Cardiac fibroblast (primary cell): ENCODE data around the gene FCHSD2.
A peak's percentile ranks its signal among the peaks of the same experiment; 100 is the strongest.

ENCODE experiments used
- DNase-seq, 2 donors: peaks; one replicate each; pipeline versions ENCODE4 v3.0.0 to v3.0.0-alpha.2; 2010; ENCODE audit warnings: low read depth in 2 of 2
- H3K4me3 ChIP-seq, 2 donors: replicated peaks in 1 of 2; 1 replicate in 1 of 2; 2 replicates in 1 of 2; pipeline ENCODE4 v1.5.1; 2011; ENCODE audit warnings: low read depth in 2 of 2, low read length in 2 of 2, mild to moderate bottlenecking in 2 of 2, moderate library complexity in 1 of 2
- CTCF ChIP-seq: IDR thresholded peaks from one replicate; pipeline ENCODE4 v1.5.1; 2011; ENCODE audit warnings: low read depth, mild to moderate bottlenecking, low read length, inconsistent platforms

Gene FCHSD2

GRCh38 chr11:73152086-73152853 is 10.2 kb upstream of the FCHSD2 start:
- DNase-seq = no peak
- no peak for TF ChIP-seq CTCF
- no peak overlapping the region for H3K4me3 ChIP-seq

GRCh38 chr11:73151416-73151815 is 9.3 kb upstream of the FCHSD2 start:
- DNase-seq = no peak
- no peak overlapping the region for H3K4me3 ChIP-seq
- TF ChIP-seq CTCF = no peak

- H3K4me3 ChIP-seq = no peak overlapping the region
- no peak for TF ChIP-seq CTCF
- no peak for DNase-seq
These were observed 7.0 kb upstream of the FCHSD2 start for GRCh38 chr11:73149105-73149504.

GRCh38 chr11:73147771-73148681 is 5.9 kb upstream of the FCHSD2 start:
- no peak for TF ChIP-seq CTCF
- DNase-seq = no peak
- no peak overlapping the region for H3K4me3 ChIP-seq

DNA sequence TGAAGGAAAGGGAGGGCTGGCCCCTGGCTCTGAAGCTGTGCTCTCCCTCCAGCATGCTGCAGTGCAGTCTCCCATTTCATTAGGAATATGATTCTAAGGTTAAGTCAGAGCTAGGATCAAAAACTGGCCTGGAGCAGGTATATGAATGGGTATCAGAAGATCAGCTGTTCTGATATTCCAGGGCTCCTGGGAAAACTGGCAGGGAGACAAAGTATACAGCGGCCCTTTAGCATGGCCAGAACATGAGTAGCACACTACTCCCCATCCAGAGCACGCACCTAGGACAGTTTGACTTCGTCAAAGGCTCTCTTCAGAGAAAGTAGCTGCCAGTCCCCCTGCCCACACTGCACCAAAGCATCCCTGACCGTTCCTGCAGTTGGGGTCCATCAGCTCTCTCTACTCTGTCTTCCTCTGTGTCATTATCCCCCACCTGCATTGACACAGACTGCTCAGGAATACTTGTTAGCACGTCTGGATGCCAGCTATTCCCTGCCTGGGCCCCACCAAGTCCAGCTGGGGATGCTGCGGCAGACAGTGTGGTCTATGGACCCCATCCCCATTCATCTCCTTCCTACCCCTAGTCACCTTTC is 4.0 kb upstream of the FCHSD2 start:
- DNase-seq = no peak
- TF ChIP-seq CTCF = no peak
- H3K4me3 ChIP-seq = no peak overlapping the region

DNA sequence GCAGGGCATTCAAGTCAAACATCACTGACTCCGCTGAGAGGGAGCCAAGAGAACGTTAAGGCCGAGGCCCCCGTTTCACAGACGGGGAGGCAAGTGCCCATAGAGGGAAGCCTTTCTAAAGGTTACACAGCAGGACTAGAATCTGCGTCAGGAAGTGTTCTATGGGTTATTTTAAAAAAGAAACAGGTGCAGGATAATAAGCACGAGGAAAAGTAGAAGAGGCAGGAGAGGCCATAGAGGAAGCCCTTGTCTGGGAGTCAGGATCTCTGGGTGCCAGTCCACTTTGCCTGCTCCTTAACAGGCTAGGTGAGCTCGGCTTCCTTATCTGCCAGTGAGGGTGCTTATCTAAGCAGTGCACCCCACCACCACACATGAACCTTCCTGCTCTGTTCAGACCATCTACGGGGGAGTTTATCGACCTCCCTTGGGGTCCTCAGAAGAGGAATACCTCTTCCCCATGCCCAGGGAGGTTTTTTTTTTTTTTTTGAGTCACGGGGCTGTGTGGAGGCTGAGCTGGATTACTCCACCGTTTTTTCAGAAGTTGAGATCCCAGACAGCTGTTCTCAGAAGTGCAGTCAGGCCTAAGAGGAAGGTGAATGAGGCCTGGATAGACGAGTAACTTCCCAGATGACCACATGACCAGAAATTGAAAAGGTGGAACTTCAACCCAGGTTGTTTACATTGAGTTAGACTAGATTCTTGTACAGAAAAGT is 1.2 kb upstream of the FCHSD2 start:
- H3K4me3 ChIP-seq = peak overlapping the region; percentile 58 to 94
- no peak for TF ChIP-seq CTCF
- peak; percentile 19 to 54 for DNase-seq
